GM12892 (cell line): ENCODE data around the gene CEP44.

ENCODE experiments used
- POLR2A ChIP-seq: IDR thresholded peaks from 2 replicates; pipeline ENCODE4 v1.6.1; 2011; ENCODE audit warnings: low read depth, low read length, control low read depth
- POLR2AphosphoS5 ChIP-seq: IDR thresholded peaks from 2 replicates; pipeline ENCODE4 v1.6.1; 2011; ENCODE audit warnings: low read depth, low read length, control low read depth
- TAF1 ChIP-seq: IDR thresholded peaks from 2 replicates; pipeline ENCODE4 v1.6.1; 2011; ENCODE audit warnings: low read depth, mild to moderate bottlenecking, control low read depth, low read length, borderline replicate concordance

DNA sequence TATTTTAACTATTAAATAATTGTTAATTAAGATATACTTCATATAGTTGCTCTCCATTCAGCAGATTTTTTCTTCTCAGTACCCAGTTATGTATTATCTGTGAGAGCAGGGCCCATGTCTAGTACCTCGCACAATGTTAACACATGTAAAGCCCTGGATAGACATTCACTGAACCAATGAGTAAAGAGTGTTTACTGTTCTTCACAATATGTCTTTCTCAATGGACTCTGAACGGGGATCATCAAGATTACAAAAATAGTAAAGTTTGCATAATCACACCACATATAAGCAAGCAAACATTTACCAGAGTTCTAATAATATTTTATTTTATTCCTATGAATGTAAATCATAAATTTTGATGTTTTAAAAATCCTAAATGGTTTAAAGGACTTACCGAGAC, 47.4 kb upstream of the CEP44 start:
- TF ChIP-seq TAF1 (no peak), POLR2A (no peak), POLR2AphosphoS5 (no peak)
